ENCODE measurements around the gene DROSHA. TPM values are rescaled to one million over a fixed set of nuclear protein-coding genes. Genes with fewer than 3 reads are reported as not detected.
A peak's percentile ranks its signal among the peaks of the same experiment; 100 is the strongest.

Gene DROSHA
- total and polyA plus RNA-seq, 2 donors (not counting 3 experiments of a cell fraction or from before 2014, with no cell fraction given), result 49.1 to 96.4 TPM

DNA sequence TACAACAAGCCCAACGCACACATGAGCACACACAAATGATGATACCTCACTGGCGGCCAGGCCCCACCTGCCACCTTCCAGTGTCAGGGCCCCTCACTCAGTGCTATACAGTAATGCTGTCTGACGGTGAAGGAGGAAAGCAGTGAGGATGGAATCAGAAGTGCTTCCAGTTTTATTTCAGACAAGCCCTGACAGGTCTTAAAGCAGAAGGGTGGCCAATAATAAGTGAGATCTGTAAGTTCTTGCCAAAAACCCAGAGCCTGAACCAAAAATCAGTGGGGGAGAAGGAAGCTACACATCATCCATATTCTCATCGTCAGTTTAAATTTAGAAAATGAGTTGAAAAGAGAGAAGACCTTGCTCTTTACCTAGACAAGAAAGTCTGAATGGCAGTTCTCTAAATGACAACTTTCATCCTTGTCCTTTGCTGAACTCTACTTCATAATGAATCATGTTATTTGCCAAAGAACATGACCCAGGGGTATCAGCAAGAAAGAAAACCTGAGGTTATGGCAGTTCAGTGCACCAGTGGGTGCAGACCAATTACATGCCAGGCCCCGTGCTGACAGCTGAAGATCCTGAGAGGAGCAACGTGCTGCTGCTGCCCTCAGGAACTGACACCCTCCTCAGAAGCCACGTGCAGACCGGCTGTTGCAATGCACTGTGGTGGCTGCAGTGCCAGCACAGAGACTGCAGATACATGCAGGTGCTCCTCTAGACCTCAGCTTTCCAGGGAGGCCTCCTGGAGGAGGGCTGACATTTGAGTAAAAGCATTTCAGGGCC is 118.7 kb downstream of the DROSHA start:
- Histone ChIP-seq H2AFZ (ENCODE audit: low read depth, low read length) (no peak overlapping the region), H3K4me1 (ENCODE audit: control insufficient read depth, extremely low read depth, insufficient read depth, low read length) (peaks cover 16% of the 10 kb centered on the region), H3K36me3 (ENCODE audit: control insufficient read depth in 2 of 2, extremely low read depth in 1 of 2, insufficient read depth in 2 of 2, low read length in 2 of 2) (peaks cover 0 to 16% of the 10 kb centered on the region in 2 experiments), H3K9me3 (replicated peaks; ENCODE audit: control insufficient read depth, insufficient read depth, low read length) (no peaks in the 10 kb centered on the region), H3K9me1 (replicated peaks; ENCODE audit: control insufficient read depth, extremely low read depth, insufficient read depth, low read length) (no peaks in the 10 kb centered on the region), H4K20me1 (replicated peaks; ENCODE audit: control insufficient read depth, extremely low read depth, insufficient read depth, low read length) (no peaks in the 10 kb centered on the region), H3K9ac (replicated peaks; ENCODE audit: extremely low read depth, insufficient read depth, low read length) (no peak overlapping the region), H3K27ac (ENCODE audit: insufficient read depth, low read depth, low read length) (no peak overlapping the region), H3K4me3 (replicated peaks in 1 of 3; ENCODE audit: insufficient read depth in 1 of 3, low read depth in 1 of 3, low read length in 3 of 3) (no peak overlapping the region), H3K79me2 (ENCODE audit: control insufficient read depth, insufficient read depth, low read length) (no peaks in the 10 kb centered on the region), H3K4me2 (ENCODE audit: insufficient read depth, low read length) (no peak overlapping the region), H3K27me3 (ENCODE audit: control insufficient read depth in 2 of 2, insufficient read depth in 2 of 2, low read length in 2 of 2) (no peaks in the 10 kb centered on the region)
- intact Hi-C loops (cut with micrococcal nuclease) (loop anchor here (5.0 kb wide), 1 partner anchor 79 kb away; no protein-coding TSS in a partner anchor), dilution Hi-C loops (cut with MboI; ENCODE audit: extremely low pct_ligation_motif_present, low sequenced_read_pairs) (no loop called here)
- POLR2A ChIA-PET, result no interaction called here
- TF ChIP-seq EZH2 (IDR thresholded peaks at IDR 0.05; ENCODE audit: borderline replicate concordance, low read depth, low read length, severe bottlenecking) (no peak), POLR2A (IDR thresholded peaks at IDR 0.05; ENCODE audit: low read depth, low read length) (no peak)
- TF ChIP-seq, protein P1, sequence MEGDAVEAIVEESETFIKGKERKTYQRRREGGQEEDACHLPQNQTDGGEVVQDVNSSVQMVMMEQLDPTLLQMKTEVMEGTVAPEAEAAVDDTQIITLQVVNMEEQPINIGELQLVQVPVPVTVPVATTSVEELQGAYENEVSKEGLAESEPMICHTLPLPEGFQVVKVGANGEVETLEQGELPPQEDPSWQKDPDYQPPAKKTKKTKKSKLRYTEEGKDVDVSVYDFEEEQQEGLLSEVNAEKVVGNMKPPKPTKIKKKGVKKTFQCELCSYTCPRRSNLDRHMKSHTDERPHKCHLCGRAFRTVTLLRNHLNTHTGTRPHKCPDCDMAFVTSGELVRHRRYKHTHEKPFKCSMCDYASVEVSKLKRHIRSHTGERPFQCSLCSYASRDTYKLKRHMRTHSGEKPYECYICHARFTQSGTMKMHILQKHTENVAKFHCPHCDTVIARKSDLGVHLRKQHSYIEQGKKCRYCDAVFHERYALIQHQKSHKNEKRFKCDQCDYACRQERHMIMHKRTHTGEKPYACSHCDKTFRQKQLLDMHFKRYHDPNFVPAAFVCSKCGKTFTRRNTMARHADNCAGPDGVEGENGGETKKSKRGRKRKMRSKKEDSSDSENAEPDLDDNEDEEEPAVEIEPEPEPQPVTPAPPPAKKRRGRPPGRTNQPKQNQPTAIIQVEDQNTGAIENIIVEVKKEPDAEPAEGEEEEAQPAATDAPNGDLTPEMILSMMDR (IDR thresholded peaks at IDR 0.05; ENCODE audit: extremely low read depth in 1 of 2, insufficient read depth in 1 of 2, low read depth in 1 of 2, low read length in 2 of 2), result no peak
- DNase-seq (ENCODE audit: low read depth, low spot score), result no peak
- no TSS peak for BruUV-seq (replicated peaks)
- FAIRE-seq, result no peak
- CTCF ChIA-PET, result interaction anchor here (2.2 kb wide), 1 partner anchor 8 kb away, joined by 6 read pairs; no protein-coding TSS in a partner anchor

DNA sequence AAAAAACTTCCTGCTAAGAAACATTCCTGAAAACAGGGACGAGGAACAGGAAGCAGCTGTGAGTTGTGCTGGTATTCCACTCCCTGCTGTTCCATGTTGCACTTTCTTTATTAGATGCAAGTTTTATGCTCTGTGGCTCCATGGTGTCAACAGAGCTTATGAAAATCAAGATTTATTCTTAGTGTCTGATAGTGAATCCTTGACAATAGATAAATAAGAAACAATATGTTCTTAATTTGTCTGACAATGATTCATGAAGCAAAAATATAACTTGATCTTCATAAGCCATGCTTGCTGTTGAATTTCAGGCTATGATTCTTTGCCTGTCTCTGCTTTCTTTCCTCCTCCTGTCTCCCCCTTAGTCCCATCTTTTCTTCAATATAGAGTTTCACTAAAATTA is 119.6 kb downstream of the DROSHA start:
- FAIRE-seq, result peak; percentile 67
- Histone ChIP-seq H3K36me3 (ENCODE audit: control insufficient read depth in 2 of 2, extremely low read depth in 1 of 2, insufficient read depth in 2 of 2, low read length in 2 of 2) (peaks cover 0 to 8% of the 10 kb centered on the region in 2 experiments), H4K20me1 (replicated peaks; ENCODE audit: control insufficient read depth, extremely low read depth, insufficient read depth, low read length) (no peaks in the 10 kb centered on the region), H3K9me1 (replicated peaks; ENCODE audit: control insufficient read depth, extremely low read depth, insufficient read depth, low read length) (no peaks in the 10 kb centered on the region), H2AFZ (ENCODE audit: low read depth, low read length) (no peak overlapping the region), H3K4me2 (ENCODE audit: insufficient read depth, low read length) (peak overlapping the region; percentile 30), H3K9me3 (replicated peaks; ENCODE audit: control insufficient read depth, insufficient read depth, low read length) (no peaks in the 10 kb centered on the region), H3K79me2 (ENCODE audit: control insufficient read depth, insufficient read depth, low read length) (no peaks in the 10 kb centered on the region), H3K27me3 (ENCODE audit: control insufficient read depth in 2 of 2, insufficient read depth in 2 of 2, low read length in 2 of 2) (no peaks in the 10 kb centered on the region), H3K4me1 (ENCODE audit: control insufficient read depth, extremely low read depth, insufficient read depth, low read length) (peaks cover 16% of the 10 kb centered on the region), H3K9ac (replicated peaks; ENCODE audit: extremely low read depth, insufficient read depth, low read length) (no peak overlapping the region), H3K27ac (ENCODE audit: insufficient read depth, low read depth, low read length) (no peak overlapping the region), H3K4me3 (replicated peaks in 1 of 3; ENCODE audit: insufficient read depth in 1 of 3, low read depth in 1 of 3, low read length in 3 of 3) (no peak overlapping the region)
- POLR2A ChIA-PET, result no interaction called here
- dilution Hi-C loops (cut with MboI; ENCODE audit: extremely low pct_ligation_motif_present, low sequenced_read_pairs) (no loop called here), intact Hi-C loops (cut with micrococcal nuclease) (loop anchor here (5.0 kb wide), 1 partner anchor 80 kb away; no protein-coding TSS in a partner anchor)
- TF ChIP-seq JUN (IDR thresholded peaks at IDR 0.05; ENCODE audit: borderline replicate concordance, insufficient read depth, insufficient read length, low read depth) (no peak), GATA2 (IDR thresholded peaks at IDR 0.05; ENCODE audit: insufficient read depth, insufficient read length, low read depth, low read length) (no peak), MYC (IDR thresholded peaks at IDR 0.05; ENCODE audit: low read depth, low read length) (no peak), POLR2AphosphoS5 (IDR thresholded peaks at IDR 0.05; ENCODE audit: insufficient read depth, low read depth, low read length) (no peak), EZH2 (IDR thresholded peaks at IDR 0.05; ENCODE audit: borderline replicate concordance, low read depth, low read length, severe bottlenecking) (no peak), FOS (IDR thresholded peaks at IDR 0.05; ENCODE audit: borderline replicate concordance, insufficient read depth, low read length) (no peak), POLR2A (IDR thresholded peaks at IDR 0.05; ENCODE audit: low read depth, low read length) (no peak)
- TF ChIP-seq, protein P2, sequence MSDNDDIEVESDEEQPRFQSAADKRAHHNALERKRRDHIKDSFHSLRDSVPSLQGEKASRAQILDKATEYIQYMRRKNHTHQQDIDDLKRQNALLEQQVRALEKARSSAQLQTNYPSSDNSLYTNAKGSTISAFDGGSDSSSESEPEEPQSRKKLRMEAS (IDR thresholded peaks at IDR 0.05; ENCODE audit: insufficient read depth, insufficient read length), result no peak
- TF ChIP-seq, protein P1 (IDR thresholded peaks at IDR 0.05; ENCODE audit: extremely low read depth in 1 of 2, insufficient read depth in 1 of 2, low read depth in 1 of 2, low read length in 2 of 2), result no peak
- no TSS peak for BruUV-seq (replicated peaks)
- peak; percentile 81 for DNase-seq (ENCODE audit: low read depth, low spot score)
- CTCF ChIA-PET, result interaction anchor here (0.9 to 2.2 kb wide), 4 partner anchors 8 to 14 kb away, joined by 3 to 6 read pairs (median 4); no protein-coding TSS in a partner anchor

Measured in endothelial cell of umbilical vein (primary cell).